Large intestine (tissue), 3 donors: ENCODE results near the gene SLC2A1. TPM values are rescaled to one million over a fixed set of nuclear protein-coding genes. Genes with fewer than 3 reads are reported as not detected.

Experiments
- DNase-seq, 2 donors: peaks; one replicate each; pipeline versions ENCODE4 v3.0.0 to v3.0.0-alpha.2; 2013
- H3K27ac ChIP-seq: one replicate; pipeline ENCODE4 v1.5.1; 2013; ENCODE audit warnings: low read length
- H3K27me3 ChIP-seq: 2 replicates; pipeline ENCODE4 v1.6.1; 2013; ENCODE audit warnings: low read length; ENCODE audit not compliant: control insufficient read depth, insufficient read depth
- H3K36me3 ChIP-seq: 2 replicates; pipeline ENCODE4 v1.6.1; 2013; ENCODE audit warnings: low read length; ENCODE audit not compliant: control insufficient read depth, insufficient read depth
- H3K4me1 ChIP-seq: one replicate; pipeline ENCODE4 v1.6.1; 2013; ENCODE audit warnings: low read length; ENCODE audit not compliant: control insufficient read depth, insufficient read depth
- H3K4me3 ChIP-seq: one replicate; pipeline ENCODE4 v1.5.1; 2013; ENCODE audit warnings: low read length
- H3K9me3 ChIP-seq: one replicate; pipeline ENCODE4 v1.6.1; 2013; ENCODE audit warnings: mild to moderate bottlenecking, low read depth, low read length, moderate library complexity; ENCODE audit not compliant: control insufficient read depth
- WGBS: methylation state at CpG from one replicate; pipeline ENCODE4 v1.1.5; 2013; ENCODE audit warnings: low lambda C conversion rate; ENCODE audit not compliant: insufficient coverage; 5-methylcytosine and 5-hydroxymethylcytosine counted together
- polyA plus RNA-seq: library from polyadenylated mRNA; unstranded; fragments of 120-200 nt; gene quantifications from one replicate; pipeline ENCODE4 v1.2.1, GENCODE V29; 2013

The SLC2A1 gene
- polyA plus RNA-seq, 1 donor: 58.7 TPM

GRCh38 chr1:42971841-42972291, 13.2 kb upstream of the SLC2A1 start:
- peaks cover 10% of the 10 kb centered on the region for H3K4me1 ChIP-seq
- no peaks in the 10 kb centered on the region for H3K27me3 ChIP-seq
- DNase-seq: no peak
- H3K36me3 ChIP-seq: no peaks in the 10 kb centered on the region
- H3K4me3 ChIP-seq: no peak overlapping the region
- WGBS: no CpG with 5 or more reads among the region's 4 CpGs
- H3K27ac ChIP-seq: no peak overlapping the region
- H3K9me3 ChIP-seq: no peaks in the 10 kb centered on the region

GRCh38 chr1:42970143-42970542, 11.5 kb upstream of the SLC2A1 start:
- DNase-seq: no peak
- Histone ChIP-seq H3K9me3 (no peaks in the 10 kb centered on the region), H3K36me3 (no peaks in the 10 kb centered on the region), H3K4me1 (peaks cover 18% of the 10 kb centered on the region), H3K27me3 (no peaks in the 10 kb centered on the region), H3K27ac (no peak overlapping the region), H3K4me3 (no peak overlapping the region)
- WGBS: 100% methylated on average over 2 of the region's 4 CpGs

DNA sequence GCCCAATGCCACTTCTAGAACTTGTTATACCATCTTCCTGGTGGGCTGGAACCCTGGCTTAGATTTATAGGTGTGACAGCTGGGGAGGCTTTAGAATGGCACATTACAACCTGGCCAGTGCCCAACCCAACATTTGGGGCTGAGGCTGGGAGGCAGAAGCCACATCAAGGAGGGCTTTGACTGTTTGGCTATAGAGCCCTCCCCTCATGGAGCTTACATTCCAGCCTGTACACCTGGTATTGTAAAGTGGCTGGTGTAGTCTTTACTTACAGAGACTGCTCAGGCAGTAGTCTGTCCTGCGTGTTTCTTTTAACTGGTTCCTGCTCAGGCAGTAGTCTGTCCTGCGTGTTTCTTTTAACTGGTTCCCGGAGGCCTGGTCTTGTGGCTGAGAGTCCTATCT, 10.0 kb upstream of the SLC2A1 start:
- WGBS: no CpG with 5 or more reads among the region's 3 CpGs
- peak in 1 of 2 donors; percentile 2 for DNase-seq

DNA sequence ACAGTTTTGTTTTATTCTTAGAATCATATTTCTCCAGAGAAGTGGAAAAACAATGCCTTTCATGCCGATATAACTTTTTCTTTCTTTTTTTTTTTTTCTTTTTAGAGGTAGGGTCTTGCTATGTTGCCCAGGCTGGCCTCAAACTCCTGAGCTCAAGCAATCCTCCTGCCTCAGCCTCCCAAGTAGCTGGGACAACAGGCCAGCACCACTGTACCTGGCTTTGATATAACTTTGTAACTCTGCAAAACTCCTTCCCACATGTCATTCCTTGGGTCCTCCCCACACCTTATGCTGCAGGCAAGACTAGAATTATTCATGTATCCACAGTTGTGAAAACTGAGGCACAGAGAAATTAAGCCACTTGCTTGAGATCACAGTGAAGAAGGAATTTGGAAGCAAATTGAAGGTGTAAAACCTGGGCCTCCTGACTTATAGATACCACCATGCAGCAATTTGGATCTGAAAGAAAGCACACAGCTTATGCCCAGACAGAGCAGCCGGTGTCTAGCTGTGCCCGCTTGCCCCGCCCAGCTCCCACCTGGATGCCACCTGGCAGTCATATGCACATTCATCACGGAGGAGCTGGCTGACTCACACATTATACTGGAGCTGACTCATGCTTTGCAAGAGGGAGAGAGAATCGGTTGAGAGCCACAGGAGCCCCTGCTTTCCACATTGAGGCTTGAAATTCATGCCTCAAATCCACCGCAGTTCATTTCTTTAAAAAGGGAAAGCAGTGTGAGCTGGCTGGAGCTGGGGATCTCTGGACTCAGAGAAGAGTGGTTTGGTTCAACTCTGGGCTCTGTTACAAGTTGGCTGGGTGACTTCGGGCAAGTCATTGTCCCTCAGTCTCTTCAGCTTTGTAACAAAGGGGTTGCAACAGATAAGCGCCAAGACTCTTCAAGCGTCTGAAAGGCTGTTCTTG, 8.3 kb upstream of the SLC2A1 start:
- no peaks in the 10 kb centered on the region for H3K9me3 ChIP-seq
- peak; percentile 87 to 91 for DNase-seq
- H3K27ac ChIP-seq: peak overlapping the region; percentile 29
- H3K36me3 ChIP-seq: no peaks in the 10 kb centered on the region
- H3K4me3 ChIP-seq: no peak overlapping the region
- H3K27me3 ChIP-seq: no peaks in the 10 kb centered on the region
- WGBS: 100% methylated on average over 1 of the region's 10 CpGs
- H3K4me1 ChIP-seq: peaks cover 35% of the 10 kb centered on the region

More for the DNA sequence above, 10.0 kb upstream of the SLC2A1 start:
- H3K27ac ChIP-seq: no peak overlapping the region
- H3K36me3 ChIP-seq: no peaks in the 10 kb centered on the region
- H3K4me3 ChIP-seq: no peak overlapping the region
- no peaks in the 10 kb centered on the region for H3K27me3 ChIP-seq
- peaks cover 26% of the 10 kb centered on the region for H3K4me1 ChIP-seq
- H3K9me3 ChIP-seq: no peaks in the 10 kb centered on the region

GRCh38 chr1:42965378-42965777, 6.7 kb upstream of the SLC2A1 start:
- H3K4me1 ChIP-seq: peaks cover 39% of the 10 kb centered on the region
- H3K4me3 ChIP-seq: no peak overlapping the region
- no peak overlapping the region for H3K27ac ChIP-seq
- no peaks in the 10 kb centered on the region for H3K36me3 ChIP-seq
- no CpG with 5 or more reads among the region's 1 CpG for WGBS
- no peaks in the 10 kb centered on the region for H3K9me3 ChIP-seq
- no peaks in the 10 kb centered on the region for H3K27me3 ChIP-seq
- DNase-seq: no peak

DNA sequence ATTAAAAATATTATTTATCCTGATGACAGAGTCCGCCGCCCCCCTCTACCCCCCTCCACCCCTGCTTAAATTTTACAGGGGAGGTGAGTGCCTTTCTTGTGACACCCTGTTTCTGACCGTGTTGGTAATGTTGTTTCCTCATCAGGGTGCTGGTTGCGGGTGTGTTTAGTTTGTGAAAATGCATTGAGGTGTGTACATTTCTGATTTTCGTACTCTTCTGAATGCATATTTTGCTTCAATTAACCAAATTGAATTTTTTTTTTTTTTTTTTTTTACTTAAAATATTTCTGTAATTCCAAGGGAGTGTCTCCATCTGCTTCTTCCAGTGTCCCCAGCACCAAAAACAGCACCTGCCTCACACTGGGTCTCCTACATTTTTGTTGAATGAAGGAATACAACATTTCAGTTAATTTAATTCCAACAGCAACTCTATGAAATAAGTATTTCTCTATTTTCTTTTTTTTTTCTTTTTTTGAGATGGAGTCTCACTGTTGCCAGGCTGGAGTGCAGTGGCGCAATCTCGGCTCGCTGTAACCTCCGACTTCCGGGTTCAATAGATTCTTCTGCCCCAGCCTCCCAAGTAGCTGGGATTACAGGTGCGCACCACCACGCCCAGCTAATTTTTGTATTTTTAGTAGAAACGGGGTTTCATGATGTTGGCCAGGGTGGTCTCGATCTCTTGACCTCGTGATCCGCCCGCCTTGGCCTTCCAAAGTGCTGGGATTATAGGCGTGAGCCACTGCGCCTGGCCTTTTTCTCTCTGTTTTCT, 5.6 kb upstream of the SLC2A1 start:
- Histone ChIP-seq H3K36me3 (no peaks in the 10 kb centered on the region), H3K4me1 (peaks cover 42% of the 10 kb centered on the region), H3K27me3 (no peaks in the 10 kb centered on the region), H3K9me3 (no peaks in the 10 kb centered on the region), H3K4me3 (no peak overlapping the region), H3K27ac (no peak overlapping the region)
- 41% methylated on average over 3 of the region's 19 CpGs for whole genome bisulfite sequencing
- DNase-seq: no peak

GRCh38 chr1:42963378-42964043, 4.8 kb upstream of the SLC2A1 start:
- 3% methylated on average over 5 of the region's 9 CpGs for WGBS
- DNase-seq: peak in 1 of 2 donors; percentile 55
- Histone ChIP-seq H3K36me3 (no peaks in the 10 kb centered on the region), H3K9me3 (no peaks in the 10 kb centered on the region), H3K27me3 (no peaks in the 10 kb centered on the region), H3K4me3 (no peak overlapping the region), H3K4me1 (peaks cover 45% of the 10 kb centered on the region), H3K27ac (no peak overlapping the region)

- 0% methylated on average over 1 of the region's 13 CpGs for WGBS
- Histone ChIP-seq H3K36me3 (no peaks in the 10 kb centered on the region), H3K27me3 (no peaks in the 10 kb centered on the region), H3K9me3 (no peaks in the 10 kb centered on the region), H3K4me3 (no peak overlapping the region), H3K27ac (no peak overlapping the region), H3K4me1 (peaks cover 45% of the 10 kb centered on the region)
- DNase-seq: no peak
Observed at GRCh38 chr1:42962641-42963377, 4.1 kb upstream of the SLC2A1 start.

- no peak for DNase-seq
- Histone ChIP-seq H3K27ac (no peak overlapping the region), H3K36me3 (no peaks in the 10 kb centered on the region), H3K9me3 (no peaks in the 10 kb centered on the region), H3K4me3 (no peak overlapping the region), H3K27me3 (no peaks in the 10 kb centered on the region), H3K4me1 (peaks cover 41% of the 10 kb centered on the region)
- WGBS: 83% methylated on average over 1 of the region's 6 CpGs
Observed at GRCh38 chr1:42961312-42962091, 2.8 kb upstream of the SLC2A1 start.
